ENCODE measurements around the gene CISD3.

The CISD3 gene

DNA sequence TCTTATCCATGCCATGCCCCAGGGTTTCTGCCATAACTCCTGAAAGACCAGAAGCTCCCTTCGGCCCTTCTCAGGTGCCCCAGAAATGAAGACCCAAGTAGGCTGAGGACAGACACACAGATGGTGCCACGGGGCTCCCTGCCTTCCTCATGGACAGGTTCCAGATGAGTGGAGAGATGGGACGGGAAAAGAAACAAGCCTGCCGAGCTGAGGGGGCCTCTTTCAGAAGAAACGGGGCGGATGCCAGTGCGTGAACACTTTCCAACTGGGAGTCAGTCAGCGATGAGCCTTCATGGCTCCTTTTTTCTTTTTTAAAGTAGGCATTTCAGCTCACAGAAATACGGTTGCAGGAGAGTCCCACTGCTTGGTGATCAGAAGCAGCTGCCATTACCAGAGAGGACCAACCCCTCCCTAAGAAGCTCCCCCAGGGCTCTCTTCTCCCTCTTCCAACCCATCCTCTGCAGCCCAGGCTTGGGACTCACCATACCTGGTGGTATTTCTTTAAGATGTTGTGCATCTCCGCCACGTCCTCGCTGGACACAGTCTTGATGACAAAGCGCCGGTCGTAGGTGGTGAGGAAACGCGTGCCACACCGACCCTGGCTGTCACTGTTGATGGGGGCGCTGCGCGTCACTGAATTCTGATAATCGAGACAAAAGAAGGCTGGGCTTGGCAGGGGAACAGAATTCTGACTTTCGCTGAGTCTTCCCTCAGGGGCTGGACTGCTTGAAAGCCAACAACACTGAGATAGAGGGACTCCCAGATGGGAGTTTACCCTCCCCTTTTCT lies 50.0 kb downstream of the CISD3 start:
- H3K36me3 ChIP-seq (ENCODE audit: insufficient read depth, low read length) = peaks cover 17% of the 10 kb centered on the region
- no peaks in the 10 kb centered on the region for H3K4me1 ChIP-seq (ENCODE audit: insufficient read depth, low read length)
- H3K9me3 ChIP-seq (ENCODE audit: control insufficient read depth, insufficient read depth, low read length) = no peaks in the 10 kb centered on the region
- no peak overlapping the region for H3K9ac ChIP-seq (ENCODE audit: low read depth, low read length)

GRCh38 chr17:38783227-38783626 lies 53.1 kb downstream of the CISD3 start:
- Histone ChIP-seq H3K36me3 (ENCODE audit: insufficient read depth, low read length) (peaks cover 12% of the 10 kb centered on the region), H3K4me1 (ENCODE audit: insufficient read depth, low read length) (no peaks in the 10 kb centered on the region), H3K9me3 (ENCODE audit: control insufficient read depth, insufficient read depth, low read length) (no peaks in the 10 kb centered on the region), H3K9ac (ENCODE audit: low read depth, low read length) (no peak overlapping the region)

Data from ES-I3 (cell line).